Effector CD4-positive, alpha-beta T cell (primary cell): ENCODE results near the gene ALS2CL.
"Not testable (repeated sequence)": the region's sequence is repeated elsewhere in the genome, so short reads cannot be mapped to it uniquely, and the experiment has no call there.

ENCODE experiments used
- DNase-seq: peaks from one replicate; pipeline ENCODE4 v3.0.0-alpha.2; 2020
- total RNA-seq: gene quantifications from one replicate; lab custom pipeline; 2026; lab: John Stamatoyannopoulos, UW

ALS2CL gene
- total RNA-seq = 61.7 reads per million, percentile 73 among the genes with 10 or more reads in this experiment

GRCh38 chr3:46693038-46693891 is at the start of gene ALS2CL:
ALS2CL (minus strand) TSS chr3:46693679; CDS start chr3:46689440, 4,239 bp downstream.
- DNase-seq = peak; percentile 66

GRCh38 chr3:46742992-46743585 is 49.6 kb upstream of the ALS2CL start:
- DNase-seq = no peak

GRCh38 chr3:46739565-46739964 is 46.1 kb upstream of the ALS2CL start:
- not testable (repeated sequence) for DNase-seq

GRCh38 chr3:46737329-46737731 is 43.9 kb upstream of the ALS2CL start:
- no peak for DNase-seq

GRCh38 chr3:46736006-46736872 is 42.8 kb upstream of the ALS2CL start:
- no peak for DNase-seq

GRCh38 chr3:46734773-46735172 is 41.3 kb upstream of the ALS2CL start:
- DNase-seq = no peak

GRCh38 chr3:46733026-46733800 is 39.7 kb upstream of the ALS2CL start:
- DNase-seq = no peak

GRCh38 chr3:46731795-46732194 is 38.3 kb upstream of the ALS2CL start:
- DNase-seq = no peak

GRCh38 chr3:46730819-46731218 is 37.3 kb upstream of the ALS2CL start:
- DNase-seq = no peak

GRCh38 chr3:46729038-46729437 is 35.6 kb upstream of the ALS2CL start:
- DNase-seq = no peak

- no peak for DNase-seq
Measured at GRCh38 chr3:46725621-46726314, 32.3 kb upstream of the ALS2CL start.

GRCh38 chr3:46724424-46724823 is 30.9 kb upstream of the ALS2CL start:
- no peak for DNase-seq

GRCh38 chr3:46722443-46722842 is 29.0 kb upstream of the ALS2CL start:
- no peak for DNase-seq

- DNase-seq = no peak
Measured at GRCh38 chr3:46721009-46721408, 27.5 kb upstream of the ALS2CL start.

- no peak for DNase-seq
Measured at GRCh38 chr3:46719735-46720271, 26.3 kb upstream of the ALS2CL start.

- DNase-seq = no peak
Measured at GRCh38 chr3:46719044-46719565, 25.6 kb upstream of the ALS2CL start.

- DNase-seq = no peak
Measured at GRCh38 chr3:46717447-46718231, 24.2 kb upstream of the ALS2CL start, which contains the start of gene PRSS50. PRSS50 (minus strand) TSS chr3:46717869; CDS start chr3:46717824, 45 bp downstream.

- DNase-seq = no peak
Measured at GRCh38 chr3:46716461-46717441, 23.3 kb upstream of the ALS2CL start.
